ENCODE data around the gene ATG16L2. TPM values are rescaled to one million over a fixed set of nuclear protein-coding genes. Genes with fewer than 3 reads are reported as not detected.

Gene ATG16L2
- total and polyA plus RNA-seq, 4 donors, result 4.7 to 17.8 (median 7.4) TPM

GRCh38 chr11:72787216-72788104 is 26.8 kb upstream of the ATG16L2 start (continued):
- TF ChIP-seq REST (IDR thresholded peaks at IDR 0.05), result peak; percentile 71
- TF ChIP-seq MAX (IDR thresholded peaks at IDR 0.05), result peak; percentile 69
- peak in 1 of 2 donors; percentile 70 for TF ChIP-seq GABPA (IDR thresholded peaks at IDR 0.05 in 1 of 2, conservative IDR thresholded peaks at IDR 0.05 in 1 of 2)
- no peak for TF ChIP-seq FOXA2 (IDR thresholded peaks at IDR 0.05)
- TF ChIP-seq, protein P1, sequence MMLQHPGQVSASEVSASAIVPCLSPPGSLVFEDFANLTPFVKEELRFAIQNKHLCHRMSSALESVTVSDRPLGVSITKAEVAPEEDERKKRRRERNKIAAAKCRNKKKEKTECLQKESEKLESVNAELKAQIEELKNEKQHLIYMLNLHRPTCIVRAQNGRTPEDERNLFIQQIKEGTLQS (IDR thresholded peaks at IDR 0.05), result no peak
- TF ChIP-seq SP1 (IDR thresholded peaks at IDR 0.05), result peak; percentile 82

- no peaks in the 10 kb centered on the region for H3K27me3 ChIP-seq (ENCODE audit: control insufficient read depth in 4 of 4, insufficient read depth in 4 of 4, low read length in 3 of 4)
- no peak overlapping the region for H3K9ac ChIP-seq (ENCODE audit: low read depth in 1 of 2, low read length in 2 of 2)
- no peaks in the 10 kb centered on the region for H3K36me3 ChIP-seq (ENCODE audit: control insufficient read depth in 4 of 4, insufficient read depth in 3 of 4, low read depth in 1 of 4, low read length in 3 of 4)
- 63% methylated on average over 7 of the region's 7 CpGs for WGBS
- peaks cover 13 to 52% (median 44%) of the 10 kb centered on the region in 4 donors for H3K4me1 ChIP-seq (ENCODE audit: control insufficient read depth in 4 of 4, insufficient read depth in 4 of 4, low read length in 3 of 4)
- peak overlapping the region; percentile 71 to 82 for H3K27ac ChIP-seq (ENCODE audit: low read depth in 1 of 2, low read length in 2 of 2)
- no peak overlapping the region for H3K4me3 ChIP-seq (ENCODE audit: low read depth in 1 of 3, low read length in 3 of 3)
- no peak for DNase-seq (ENCODE audit: low spot score)
- TF ChIP-seq FOXA2 (IDR thresholded peaks at IDR 0.05) (no peak), TAF1 (conservative IDR thresholded peaks at IDR 0.05) (no peak), REST (IDR thresholded peaks at IDR 0.05) (no peak), HNF4G (IDR thresholded peaks at IDR 0.05) (no peak), CTCF (IDR thresholded peaks at IDR 0.05; ENCODE audit: low read depth, low read length, missing input control) (no peak), GABPA (IDR thresholded peaks at IDR 0.05 in 1 of 2, conservative IDR thresholded peaks at IDR 0.05 in 1 of 2) (no peak), NR2F2 (IDR thresholded peaks at IDR 0.05) (no peak), EGR1 (IDR thresholded peaks at IDR 0.05; ENCODE audit: low read depth in 2 of 2) (no peak)
- TF ChIP-seq, protein P1 (IDR thresholded peaks at IDR 0.05), result no peak
- no peaks in the 10 kb centered on the region for H3K9me3 ChIP-seq (ENCODE audit: control insufficient read depth in 4 of 4, low read length in 3 of 4)
These were observed 26.0 kb upstream of the ATG16L2 start for GRCh38 chr11:72788241-72788640.

Data from liver (tissue), 9 donors.